ENCODE data around the gene EVPL. TPM values are rescaled to one million over a fixed set of nuclear protein-coding genes. Genes with fewer than 3 reads are reported as not detected.

Gene EVPL
- polyA plus RNA-seq, 1 donor (not counting 4 experiments of a cell fraction or from before 2014, with no cell fraction given), result 7.6 TPM

DNA sequence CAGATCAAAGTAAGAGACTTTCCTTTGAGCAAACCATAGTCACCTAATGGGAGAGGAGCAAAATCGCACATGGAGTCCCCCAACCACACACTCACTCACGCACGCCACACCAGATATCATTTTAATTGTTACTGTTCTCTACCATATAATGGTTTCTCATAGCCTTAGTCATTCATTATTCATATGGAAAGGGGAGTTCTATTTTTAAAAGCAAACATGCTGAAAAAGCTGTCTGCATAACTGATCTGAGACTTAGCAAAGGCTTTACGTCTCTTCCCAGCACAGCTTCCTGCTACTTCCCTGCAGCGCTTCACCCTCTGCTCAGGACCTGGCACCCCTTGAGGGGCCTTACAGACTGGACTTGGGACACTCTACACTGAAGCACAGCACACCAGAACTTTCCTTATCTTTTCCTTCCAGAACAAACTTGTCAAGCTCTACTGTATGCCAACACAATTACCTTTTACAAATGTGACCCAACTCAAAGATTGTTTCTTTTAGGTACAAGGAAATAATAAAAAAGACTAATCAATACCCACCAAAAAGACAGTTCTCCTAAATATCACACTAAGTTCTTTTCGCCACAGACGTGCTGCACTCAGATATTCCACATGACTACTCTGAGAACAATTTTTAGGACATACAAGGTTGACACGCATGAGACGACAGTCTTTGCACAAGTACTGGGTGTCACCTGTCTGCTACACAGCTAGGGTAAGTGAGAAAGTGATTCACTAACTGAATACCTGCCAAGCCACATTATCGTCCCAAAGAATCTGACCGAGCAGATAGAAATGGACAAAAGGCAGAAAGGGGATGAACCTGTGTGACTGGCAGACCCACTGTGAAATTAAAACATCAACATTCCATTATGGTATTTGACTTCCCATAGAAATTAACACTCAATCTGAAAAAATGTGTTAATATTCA, 23.7 kb upstream of the EVPL start:
- TF ChIP-seq, protein P1, sequence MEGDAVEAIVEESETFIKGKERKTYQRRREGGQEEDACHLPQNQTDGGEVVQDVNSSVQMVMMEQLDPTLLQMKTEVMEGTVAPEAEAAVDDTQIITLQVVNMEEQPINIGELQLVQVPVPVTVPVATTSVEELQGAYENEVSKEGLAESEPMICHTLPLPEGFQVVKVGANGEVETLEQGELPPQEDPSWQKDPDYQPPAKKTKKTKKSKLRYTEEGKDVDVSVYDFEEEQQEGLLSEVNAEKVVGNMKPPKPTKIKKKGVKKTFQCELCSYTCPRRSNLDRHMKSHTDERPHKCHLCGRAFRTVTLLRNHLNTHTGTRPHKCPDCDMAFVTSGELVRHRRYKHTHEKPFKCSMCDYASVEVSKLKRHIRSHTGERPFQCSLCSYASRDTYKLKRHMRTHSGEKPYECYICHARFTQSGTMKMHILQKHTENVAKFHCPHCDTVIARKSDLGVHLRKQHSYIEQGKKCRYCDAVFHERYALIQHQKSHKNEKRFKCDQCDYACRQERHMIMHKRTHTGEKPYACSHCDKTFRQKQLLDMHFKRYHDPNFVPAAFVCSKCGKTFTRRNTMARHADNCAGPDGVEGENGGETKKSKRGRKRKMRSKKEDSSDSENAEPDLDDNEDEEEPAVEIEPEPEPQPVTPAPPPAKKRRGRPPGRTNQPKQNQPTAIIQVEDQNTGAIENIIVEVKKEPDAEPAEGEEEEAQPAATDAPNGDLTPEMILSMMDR (optimal IDR thresholded peaks at IDR 0.05 in 1 of 3, IDR thresholded peaks at IDR 0.05 in 1 of 3, conservative IDR thresholded peaks at IDR 0.05 in 1 of 3; ENCODE audit: extremely low read depth in 1 of 3, insufficient read depth in 2 of 3, low read length in 3 of 3), result no peak
- no peak for TF ChIP-seq EZH2 (IDR thresholded peaks at IDR 0.05; ENCODE audit: low read length)
- H3K79me2 ChIP-seq (ENCODE audit: control insufficient read depth, insufficient read depth, low read length), result peaks cover 7% of the 10 kb centered on the region
- peaks cover 3% of the 10 kb centered on the region for H3K9me1 ChIP-seq (ENCODE audit: control insufficient read depth, extremely low read depth, insufficient read depth, low read length)
- H3K9ac ChIP-seq (ENCODE audit: control insufficient read depth, extremely low read depth, insufficient read depth, low read length), result no peak overlapping the region
- H2AFZ ChIP-seq (ENCODE audit: control insufficient read depth, low read length), result no peak overlapping the region
- peaks cover 20 to 50% of the 10 kb centered on the region in 2 experiments for H3K36me3 ChIP-seq (ENCODE audit: control insufficient read depth in 2 of 2, extremely low read depth in 1 of 2, insufficient read depth in 2 of 2, low read length in 2 of 2)
- no peak overlapping the region for H3K4me2 ChIP-seq (ENCODE audit: control insufficient read depth, extremely low read depth, insufficient read depth, low read depth, low read length)
- H3K27me3 ChIP-seq (ENCODE audit: control insufficient read depth, extremely low read depth, insufficient read depth, low read length), result no peaks in the 10 kb centered on the region
- H3K27ac ChIP-seq (ENCODE audit: control insufficient read depth, insufficient read depth, low read length), result no peak overlapping the region
- DNase-seq (ENCODE audit: low read depth, low spot score), result no peak
- no peaks in the 10 kb centered on the region for H3K9me3 ChIP-seq (ENCODE audit: control insufficient read depth, low read depth, low read length)
- no peak overlapping the region for H3K4me3 ChIP-seq (ENCODE audit: control insufficient read depth in 2 of 3, extremely low read depth in 1 of 3, insufficient read depth in 2 of 3, low read depth in 1 of 3, low read length in 3 of 3)
- peaks cover 27% of the 10 kb centered on the region for H3K4me1 ChIP-seq (ENCODE audit: control insufficient read depth, extremely low read depth, insufficient read depth, low read length)
- dilution Hi-C loops (cut with MboI; ENCODE audit: extremely low pct_ligation_motif_present, low sequenced_read_pairs), result no loop called here
- no peak for FAIRE-seq
- no peaks in the 10 kb centered on the region for H4K20me1 ChIP-seq (ENCODE audit: control insufficient read depth, extremely low read depth, insufficient read depth, low read length)

DNA sequence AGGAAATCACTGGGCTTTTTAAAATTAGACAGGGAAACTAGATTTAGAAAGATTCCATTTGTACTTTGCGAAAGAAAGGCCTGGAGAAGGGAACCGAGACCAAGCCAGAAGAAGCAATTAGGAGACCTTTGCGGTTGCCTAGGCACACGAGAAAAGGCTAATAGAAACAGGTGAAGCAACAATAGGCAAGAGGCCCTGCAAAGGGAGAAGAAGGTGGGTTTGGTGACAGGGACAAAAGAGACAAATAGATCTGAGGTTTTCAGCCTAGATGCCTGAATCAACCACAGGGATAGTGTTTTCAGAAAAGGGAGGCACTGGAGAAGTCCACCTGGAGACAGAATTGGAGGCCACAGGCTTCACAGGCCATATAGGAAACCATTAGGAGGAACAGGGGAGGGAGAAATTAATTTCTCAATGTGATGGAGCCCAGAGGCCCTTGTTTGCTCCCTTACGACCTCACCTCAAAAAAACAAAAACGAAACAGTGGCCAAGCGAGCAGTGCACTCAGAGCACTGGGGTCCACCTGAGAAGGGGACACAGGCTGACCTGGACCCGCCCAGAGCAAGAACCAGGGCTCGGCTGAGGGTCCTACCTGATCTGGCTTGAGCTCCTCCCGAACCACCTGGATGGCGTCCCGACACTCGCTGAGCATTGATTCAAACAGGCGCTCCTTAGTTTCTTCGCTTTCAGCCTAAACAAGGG, 22.9 kb upstream of the EVPL start:
- H3K36me3 ChIP-seq (ENCODE audit: control insufficient read depth in 2 of 2, extremely low read depth in 1 of 2, insufficient read depth in 2 of 2, low read length in 2 of 2), result peaks cover 25 to 55% of the 10 kb centered on the region in 2 experiments
- no peak for FAIRE-seq
- H3K9me1 ChIP-seq (ENCODE audit: control insufficient read depth, extremely low read depth, insufficient read depth, low read length), result peaks cover 3% of the 10 kb centered on the region
- no peaks in the 10 kb centered on the region for H3K9me3 ChIP-seq (ENCODE audit: control insufficient read depth, low read depth, low read length)
- dilution Hi-C loops (cut with MboI; ENCODE audit: extremely low pct_ligation_motif_present, low sequenced_read_pairs), result no loop called here
- no peak for DNase-seq (ENCODE audit: low read depth, low spot score)
- peaks cover 7% of the 10 kb centered on the region for H3K79me2 ChIP-seq (ENCODE audit: control insufficient read depth, insufficient read depth, low read length)
- no peaks in the 10 kb centered on the region for H3K27me3 ChIP-seq (ENCODE audit: control insufficient read depth, extremely low read depth, insufficient read depth, low read length)
- no peak overlapping the region for H3K4me2 ChIP-seq (ENCODE audit: control insufficient read depth, extremely low read depth, insufficient read depth, low read depth, low read length)
- no peak overlapping the region for H3K4me3 ChIP-seq (ENCODE audit: control insufficient read depth in 2 of 3, extremely low read depth in 1 of 3, insufficient read depth in 2 of 3, low read depth in 1 of 3, low read length in 3 of 3)
- peaks cover 27% of the 10 kb centered on the region for H3K4me1 ChIP-seq (ENCODE audit: control insufficient read depth, extremely low read depth, insufficient read depth, low read length)
- H4K20me1 ChIP-seq (ENCODE audit: control insufficient read depth, extremely low read depth, insufficient read depth, low read length), result no peaks in the 10 kb centered on the region
- no peak overlapping the region for H3K9ac ChIP-seq (ENCODE audit: control insufficient read depth, extremely low read depth, insufficient read depth, low read length)
- no peak for TF ChIP-seq EZH2 (IDR thresholded peaks at IDR 0.05; ENCODE audit: low read length)
- TF ChIP-seq, protein P1 (optimal IDR thresholded peaks at IDR 0.05 in 1 of 3, IDR thresholded peaks at IDR 0.05 in 1 of 3, conservative IDR thresholded peaks at IDR 0.05 in 1 of 3; ENCODE audit: extremely low read depth in 1 of 3, insufficient read depth in 2 of 3, low read length in 3 of 3), result no peak
- no peak overlapping the region for H2AFZ ChIP-seq (ENCODE audit: control insufficient read depth, low read length)
- no peak overlapping the region for H3K27ac ChIP-seq (ENCODE audit: control insufficient read depth, insufficient read depth, low read length)
